HFF-Myc (cell line): Measurements from ENCODE around the gene LOX.

Experiments
- DNase-seq: peaks from one replicate; pipeline ENCODE4 v3.0.0-alpha.2; 2011; ENCODE audit warnings: low read depth; ENCODE audit errors: extremely low read depth
- H3K4me3 ChIP-seq: replicated peaks from 2 replicates; pipeline ENCODE4 v1.5.1; 2011; ENCODE audit warnings: low read depth, mild to moderate bottlenecking, control low read depth, low read length
- TF ChIP-seq, protein P1 (sequence below): IDR thresholded peaks from 2 replicates; pipeline ENCODE4 v1.5.1; 2012; ENCODE audit warnings: mild to moderate bottlenecking, low read depth, low read length, control low read depth; ENCODE audit errors: missing control alignments

Gene LOX

DNA sequence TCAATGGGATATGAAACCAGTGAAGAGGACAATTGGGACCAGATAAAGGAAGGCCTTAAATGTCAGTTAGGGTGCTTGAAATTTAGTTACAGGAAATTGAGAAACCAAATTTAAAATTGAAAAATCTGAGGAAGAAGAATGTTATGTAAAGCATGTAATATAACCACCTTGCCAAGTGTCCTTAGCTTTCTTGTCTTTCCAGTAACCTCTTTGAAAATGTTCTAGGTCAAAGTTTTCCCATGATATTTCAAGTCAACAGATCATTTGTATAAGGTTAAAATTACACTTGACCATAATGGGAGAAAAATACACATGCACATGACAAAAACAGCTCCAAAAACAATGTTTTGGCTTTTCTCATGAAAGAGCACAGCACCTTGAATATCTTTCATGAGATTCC lies 21.1 kb downstream of the LOX start:
- H3K4me3 ChIP-seq: no peak overlapping the region
- TF ChIP-seq, protein P1, sequence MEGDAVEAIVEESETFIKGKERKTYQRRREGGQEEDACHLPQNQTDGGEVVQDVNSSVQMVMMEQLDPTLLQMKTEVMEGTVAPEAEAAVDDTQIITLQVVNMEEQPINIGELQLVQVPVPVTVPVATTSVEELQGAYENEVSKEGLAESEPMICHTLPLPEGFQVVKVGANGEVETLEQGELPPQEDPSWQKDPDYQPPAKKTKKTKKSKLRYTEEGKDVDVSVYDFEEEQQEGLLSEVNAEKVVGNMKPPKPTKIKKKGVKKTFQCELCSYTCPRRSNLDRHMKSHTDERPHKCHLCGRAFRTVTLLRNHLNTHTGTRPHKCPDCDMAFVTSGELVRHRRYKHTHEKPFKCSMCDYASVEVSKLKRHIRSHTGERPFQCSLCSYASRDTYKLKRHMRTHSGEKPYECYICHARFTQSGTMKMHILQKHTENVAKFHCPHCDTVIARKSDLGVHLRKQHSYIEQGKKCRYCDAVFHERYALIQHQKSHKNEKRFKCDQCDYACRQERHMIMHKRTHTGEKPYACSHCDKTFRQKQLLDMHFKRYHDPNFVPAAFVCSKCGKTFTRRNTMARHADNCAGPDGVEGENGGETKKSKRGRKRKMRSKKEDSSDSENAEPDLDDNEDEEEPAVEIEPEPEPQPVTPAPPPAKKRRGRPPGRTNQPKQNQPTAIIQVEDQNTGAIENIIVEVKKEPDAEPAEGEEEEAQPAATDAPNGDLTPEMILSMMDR: no peak
- no peak for DNase-seq

DNA sequence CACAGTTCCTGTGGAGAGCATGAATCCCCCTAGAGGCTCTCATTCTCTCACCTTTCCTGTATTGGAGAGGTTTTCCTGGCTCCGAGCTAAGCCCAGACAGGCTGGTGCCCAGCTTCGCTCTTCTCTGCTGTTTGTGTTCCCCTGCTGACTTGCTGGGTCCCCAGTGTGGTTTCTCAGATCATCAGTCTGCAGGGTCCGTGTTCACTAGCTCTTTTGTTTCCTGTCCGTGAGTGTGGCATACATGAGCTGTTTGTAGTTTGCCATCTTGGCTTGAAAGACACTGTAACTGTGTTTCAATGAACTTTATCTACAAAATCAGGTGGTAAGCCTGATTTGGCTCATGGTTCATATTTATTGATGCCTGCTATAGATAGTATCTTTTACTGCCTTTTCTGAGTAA lies 23.8 kb downstream of the LOX start:
- H3K4me3 ChIP-seq: no peak overlapping the region
- no peak for DNase-seq
- TF ChIP-seq, protein P1: no peak

DNA sequence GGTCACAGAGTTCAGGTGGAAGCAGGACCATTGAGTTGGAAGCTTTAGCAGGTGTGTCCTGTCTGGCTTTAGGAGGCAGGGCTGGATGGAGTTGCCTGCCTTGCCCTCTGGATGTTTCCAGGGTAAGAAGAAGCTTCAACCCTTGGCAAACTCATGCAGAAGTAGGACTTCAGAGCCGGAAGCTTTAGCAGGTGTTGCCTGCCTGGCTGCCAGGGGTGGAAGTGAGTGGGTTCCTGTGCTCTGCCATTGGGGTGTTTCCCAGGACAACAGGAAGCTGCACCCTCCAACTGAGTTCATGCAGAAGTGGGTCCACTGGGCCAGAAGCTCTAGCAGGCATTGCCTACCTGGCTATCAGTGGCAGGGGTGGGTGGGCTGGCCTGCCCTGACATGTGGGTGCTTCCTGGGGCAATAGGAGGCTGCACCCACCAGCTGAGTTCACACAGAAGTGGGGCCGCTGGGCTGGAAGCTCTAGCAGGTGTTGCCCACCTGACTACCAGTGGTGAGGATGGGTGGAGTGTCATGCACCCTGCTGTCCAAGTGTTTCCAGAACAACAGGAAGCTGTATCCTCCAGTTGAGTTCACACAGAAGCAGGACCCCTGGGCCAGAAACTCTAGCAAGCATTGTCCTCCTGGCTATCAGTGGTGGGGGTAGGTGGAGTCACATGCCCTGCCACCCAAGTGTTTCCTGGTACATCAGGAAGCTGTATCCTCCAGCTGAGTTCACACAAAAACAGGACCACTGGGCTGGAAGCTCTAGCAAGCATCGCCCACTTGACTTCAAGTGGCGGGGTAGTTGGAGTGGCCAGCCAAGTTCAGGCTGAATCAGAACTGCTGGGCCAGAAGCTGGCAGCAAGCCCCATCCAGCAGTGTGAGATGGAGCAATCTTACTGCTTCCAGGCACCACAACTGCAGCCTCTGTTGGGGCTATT lies 24.6 kb downstream of the LOX start:
- no peak overlapping the region for H3K4me3 ChIP-seq
- no peak for DNase-seq
- TF ChIP-seq, protein P1: no peak

DNA sequence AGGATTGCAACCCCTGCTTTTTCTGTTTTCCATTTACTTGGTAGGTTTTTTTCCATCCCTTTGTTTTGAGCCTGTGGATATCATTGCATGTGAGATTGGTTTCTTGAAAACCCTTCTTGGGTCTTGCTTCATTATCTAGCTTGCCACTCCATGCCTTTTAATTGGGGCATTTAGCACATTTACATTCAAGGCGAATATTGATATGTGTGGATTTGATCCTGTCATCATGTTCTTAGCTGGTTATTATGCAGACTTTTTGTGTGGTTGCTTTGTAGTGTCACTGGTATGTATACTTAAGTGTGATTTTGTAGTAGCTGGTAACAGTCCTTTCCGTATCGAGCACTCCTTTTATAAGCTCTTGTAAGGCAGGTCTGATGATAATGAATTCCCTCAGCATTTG lies 26.5 kb downstream of the LOX start:
- H3K4me3 ChIP-seq: no peak overlapping the region
- DNase-seq: no peak
- TF ChIP-seq, protein P1: no peak

DNA sequence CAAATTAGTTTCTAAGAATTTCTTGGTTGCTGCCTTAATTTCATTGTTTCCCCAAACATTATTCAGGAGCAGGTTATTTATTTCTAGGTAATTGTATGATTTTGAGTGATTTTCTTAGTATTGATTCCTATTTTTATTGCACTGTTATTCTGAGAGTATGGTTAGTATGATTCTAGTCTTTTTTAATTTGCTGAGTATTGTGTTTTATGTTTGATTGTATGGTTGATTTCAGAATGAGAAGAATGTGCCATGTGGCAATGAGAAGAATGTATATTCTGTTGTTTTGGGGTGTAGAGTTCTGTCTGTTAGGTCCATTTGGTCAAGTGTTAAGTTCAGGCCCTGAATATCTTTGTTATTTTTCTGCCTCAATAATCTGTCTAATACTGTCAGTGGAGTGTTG lies 27.1 kb downstream of the LOX start:
- DNase-seq: no peak
- TF ChIP-seq, protein P1: no peak
- H3K4me3 ChIP-seq: no peak overlapping the region

DNA sequence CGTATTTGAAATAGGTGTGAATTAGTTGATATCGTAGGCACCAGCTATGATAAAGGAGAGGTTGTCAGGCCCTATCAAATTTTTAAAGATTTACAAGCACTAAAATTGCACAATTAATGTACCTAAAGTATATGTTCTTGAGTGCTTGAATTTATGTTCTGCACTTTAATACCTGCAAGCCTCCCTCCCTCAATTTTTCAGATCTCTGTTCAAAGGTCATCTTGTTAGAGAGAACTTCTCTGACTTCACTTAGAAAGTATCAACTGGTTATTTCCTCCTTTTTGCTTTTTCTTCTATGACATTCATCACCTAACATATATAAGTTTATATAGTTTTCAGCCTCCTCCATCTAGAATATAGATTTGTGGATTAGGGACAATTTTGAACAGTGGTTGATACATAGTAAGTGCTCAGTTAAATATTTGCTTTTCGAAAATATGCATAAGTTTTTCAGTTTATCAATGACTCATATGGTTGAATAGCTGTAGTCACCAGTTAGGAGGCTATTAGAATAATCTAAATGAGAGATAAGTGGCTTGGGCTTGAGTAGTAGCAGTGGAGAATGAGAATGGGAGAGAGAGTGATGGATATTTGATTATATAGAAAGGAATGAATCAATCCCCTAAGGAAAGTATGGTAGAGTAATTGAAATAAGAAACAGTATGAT lies 37.3 kb downstream of the LOX start:
- TF ChIP-seq, protein P1: no peak
- no peak for DNase-seq
- H3K4me3 ChIP-seq: no peak overlapping the region
